HG03342 (cell line): Measurements from ENCODE around the gene WAC.
"Not testable (repeated sequence)": the region's sequence is repeated elsewhere in the genome, so short reads cannot be mapped to it uniquely, and the experiment has no call there.

Experiments
- ATAC-seq: cut with Tn5 transposase; IDR thresholded peaks from one replicate; pipeline ENCODE4 v1.9.1; 2021; ENCODE audit warnings: mild to moderate bottlenecking, moderate library complexity; ENCODE audit not compliant: unreplicated experiment

WAC gene

GRCh38 chr10:28604567-28605536 lies 71.9 kb downstream of the WAC start:
- ATAC-seq, result no peak

GRCh38 chr10:28606568-28606967 lies 73.7 kb downstream of the WAC start:
- ATAC-seq, result no peak

GRCh38 chr10:28609636-28610035 lies 76.7 kb downstream of the WAC start:
- not testable (repeated sequence) for ATAC-seq

GRCh38 chr10:28612877-28613276 lies 80.0 kb downstream of the WAC start:
- ATAC-seq, result no peak

- ATAC-seq, result no peak
Measured at GRCh38 chr10:28616514-28616913, 83.6 kb downstream of the WAC start.

GRCh38 chr10:28619455-28619854 lies 86.5 kb downstream of the WAC start:
- no peak for ATAC-seq

GRCh38 chr10:28620251-28620650 lies 87.3 kb downstream of the WAC start:
- no peak for ATAC-seq

GRCh38 chr10:28623483-28623882 lies 90.6 kb downstream of the WAC start:
- no peak for ATAC-seq

GRCh38 chr10:28624351-28624750 lies 91.4 kb downstream of the WAC start:
- no peak for ATAC-seq

- ATAC-seq, result no peak
Measured at GRCh38 chr10:28627102-28627501, 94.2 kb downstream of the WAC start.

- ATAC-seq, result peak; percentile 75
Measured at GRCh38 chr10:28628184-28628893, 95.4 kb downstream of the WAC start.

GRCh38 chr10:28631896-28632583 lies 99.1 kb downstream of the WAC start:
- no peak for ATAC-seq

- ATAC-seq, result no peak
Measured at GRCh38 chr10:28632584-28632945, 99.6 kb downstream of the WAC start.

- ATAC-seq, result no peak
Measured at GRCh38 chr10:28633750-28634149, 100.8 kb downstream of the WAC start.

GRCh38 chr10:28637346-28637745 lies 104.4 kb downstream of the WAC start:
- ATAC-seq, result no peak

- ATAC-seq, result no peak
Measured at GRCh38 chr10:28638392-28638791, 105.5 kb downstream of the WAC start.

- ATAC-seq, result no peak
Measured at GRCh38 chr10:28640551-28640950, 107.6 kb downstream of the WAC start.

- no peak for ATAC-seq
Measured at GRCh38 chr10:28644647-28645046, 111.7 kb downstream of the WAC start.

GRCh38 chr10:28652106-28652505 lies 119.2 kb downstream of the WAC start:
- no peak for ATAC-seq

GRCh38 chr10:28652703-28653102 lies 119.8 kb downstream of the WAC start:
- ATAC-seq, result no peak

- not testable (repeated sequence) for ATAC-seq
Measured at GRCh38 chr10:28658824-28659223, 125.9 kb downstream of the WAC start.
